NCI-H1930 (cell line): ENCODE results near the gene TPSD1.

Experiments
- DNase-seq, 2 experiments: peaks; one replicate each; lab custom pipeline; 2025; lab: John Stamatoyannopoulos, UW

The TPSD1 gene

GRCh38 chr16:1299868-1300203, 44.0 kb downstream of the TPSD1 start:
- no peak for DNase-seq

DNA sequence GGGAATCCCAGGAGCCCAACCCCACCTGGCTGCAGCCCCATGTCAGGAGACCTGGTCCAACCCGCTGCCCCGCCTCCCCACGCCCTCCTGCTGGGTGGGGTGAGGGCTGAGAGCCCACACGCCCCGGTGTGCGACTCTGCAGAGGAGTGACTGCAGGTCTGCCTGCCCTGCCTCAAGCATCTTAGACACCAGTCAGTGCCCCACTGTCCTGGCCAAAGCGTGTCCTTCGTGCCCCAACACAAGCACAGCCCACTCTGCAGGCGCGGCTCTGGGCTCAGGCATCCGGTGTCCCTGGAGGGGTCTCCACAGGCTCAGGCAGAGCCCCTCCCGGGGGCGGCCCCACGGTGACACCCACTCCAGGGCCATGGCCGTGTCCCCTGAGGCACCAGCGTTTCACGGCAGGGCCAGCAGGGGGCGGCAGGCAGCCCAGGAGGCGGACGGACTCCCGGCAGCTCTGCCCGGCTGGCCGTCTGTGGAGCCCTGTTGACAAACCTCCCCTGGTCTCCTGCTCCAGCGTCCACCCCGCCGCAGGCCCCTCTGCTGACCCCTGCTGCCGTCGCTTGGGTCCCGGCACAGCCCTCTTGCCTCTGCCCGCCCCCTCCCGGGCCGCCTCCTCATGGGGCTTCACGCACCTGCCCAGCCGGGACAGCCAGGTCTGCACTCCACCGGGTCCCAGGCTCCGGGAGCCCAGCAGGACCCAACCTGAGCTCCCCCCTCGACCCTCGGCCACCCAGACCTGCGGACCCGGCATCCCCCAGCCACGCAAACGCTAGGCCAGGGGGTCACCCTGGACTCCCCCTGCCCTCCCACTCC, 45.0 kb downstream of the TPSD1 start:
- peak; percentile 54 to 71 for DNase-seq

DNA sequence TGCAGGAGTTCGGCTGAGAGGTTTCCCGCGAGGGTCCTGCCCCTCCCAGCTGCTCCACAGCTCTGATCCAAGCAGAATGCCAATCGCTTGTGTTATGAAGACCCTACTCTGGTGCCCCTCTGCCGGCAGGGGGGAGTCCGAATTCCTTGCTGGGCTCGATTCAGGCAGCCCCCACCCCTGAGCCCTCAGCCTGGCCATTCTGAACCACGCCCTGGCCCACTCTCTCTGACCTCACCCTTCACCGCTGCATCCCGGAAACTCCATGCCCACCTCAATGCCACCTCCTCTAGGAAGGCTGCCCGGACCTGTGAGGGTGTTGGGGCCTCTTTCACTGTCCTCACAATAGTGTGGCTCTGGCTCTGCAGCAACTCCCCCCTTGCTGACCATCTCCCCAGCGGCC, 45.7 kb downstream of the TPSD1 start:
- no peak for DNase-seq

- no peak for DNase-seq
These were observed 50.0 kb downstream of the TPSD1 start for GRCh38 chr16:1305823-1306222.

- no peak for DNase-seq
These were observed 50.5 kb downstream of the TPSD1 start for GRCh38 chr16:1306334-1306733.

DNA sequence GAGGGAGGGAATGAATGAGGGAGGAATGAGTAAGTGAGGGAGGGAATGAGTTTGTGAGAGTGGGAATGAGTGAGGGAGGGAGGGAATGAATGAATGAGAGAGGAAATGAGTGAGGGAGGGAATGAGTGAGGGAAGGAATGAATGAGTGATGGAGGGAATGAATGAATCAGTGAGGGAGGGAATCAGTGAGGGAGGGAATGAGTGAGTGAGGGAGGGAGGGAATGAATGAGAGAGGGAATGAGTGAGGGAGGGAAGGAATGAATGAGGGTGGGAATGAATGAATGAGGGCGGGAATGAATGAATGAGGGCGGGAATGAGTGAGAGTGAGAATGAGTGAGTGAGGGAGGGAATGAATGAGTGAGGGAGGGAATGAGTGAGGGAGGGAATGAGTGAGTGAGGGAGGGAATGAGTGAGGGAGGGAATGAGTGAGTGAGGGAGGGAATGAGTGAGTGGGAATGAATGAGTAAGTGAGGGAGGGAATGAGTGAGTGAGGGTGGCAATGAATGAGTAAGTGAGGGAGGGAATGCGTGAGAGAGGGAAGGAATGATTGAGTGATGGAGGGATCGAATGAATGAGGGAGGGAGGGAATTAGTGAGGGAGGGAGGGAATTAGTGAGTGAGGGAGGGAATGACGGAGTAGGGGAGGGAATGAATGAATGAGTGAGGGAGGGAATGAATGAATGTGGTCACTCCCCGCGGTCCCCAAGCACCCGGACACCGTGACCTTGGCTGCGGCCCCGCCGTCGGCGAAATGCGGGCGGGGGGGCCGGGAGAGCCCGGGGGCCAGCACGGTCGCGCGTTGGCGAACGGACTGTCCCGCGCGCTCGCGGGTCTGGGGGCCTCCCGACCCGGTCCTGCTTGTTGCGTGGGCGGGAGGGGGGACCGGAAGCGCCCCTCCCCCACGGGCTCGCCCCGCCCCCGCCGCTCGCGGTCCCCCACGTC, 52.4 kb downstream of the TPSD1 start:
- DNase-seq: peak in 1 of 2 experiments; percentile 86
